ENCODE results near the gene MTCL1.

DNA sequence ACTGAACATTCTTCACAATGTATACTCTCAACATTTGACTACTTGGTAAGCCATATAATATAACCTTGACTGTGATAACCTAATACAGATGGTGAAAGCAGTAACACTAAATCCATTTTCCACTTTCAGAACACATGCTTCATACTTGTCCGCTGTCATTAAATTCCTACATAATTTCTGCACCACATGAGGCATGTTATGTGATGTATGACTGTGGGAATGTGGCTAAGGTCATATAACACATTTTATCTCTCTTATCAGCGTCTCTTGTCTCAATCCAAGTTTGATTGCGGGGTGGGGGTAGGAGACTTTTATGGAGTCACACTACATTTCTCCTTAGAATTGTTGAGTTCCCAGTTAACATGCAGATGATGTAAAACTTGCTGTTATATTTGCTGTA is 110.9 kb downstream of the MTCL1 start:
- TF ChIP-seq, protein P1, sequence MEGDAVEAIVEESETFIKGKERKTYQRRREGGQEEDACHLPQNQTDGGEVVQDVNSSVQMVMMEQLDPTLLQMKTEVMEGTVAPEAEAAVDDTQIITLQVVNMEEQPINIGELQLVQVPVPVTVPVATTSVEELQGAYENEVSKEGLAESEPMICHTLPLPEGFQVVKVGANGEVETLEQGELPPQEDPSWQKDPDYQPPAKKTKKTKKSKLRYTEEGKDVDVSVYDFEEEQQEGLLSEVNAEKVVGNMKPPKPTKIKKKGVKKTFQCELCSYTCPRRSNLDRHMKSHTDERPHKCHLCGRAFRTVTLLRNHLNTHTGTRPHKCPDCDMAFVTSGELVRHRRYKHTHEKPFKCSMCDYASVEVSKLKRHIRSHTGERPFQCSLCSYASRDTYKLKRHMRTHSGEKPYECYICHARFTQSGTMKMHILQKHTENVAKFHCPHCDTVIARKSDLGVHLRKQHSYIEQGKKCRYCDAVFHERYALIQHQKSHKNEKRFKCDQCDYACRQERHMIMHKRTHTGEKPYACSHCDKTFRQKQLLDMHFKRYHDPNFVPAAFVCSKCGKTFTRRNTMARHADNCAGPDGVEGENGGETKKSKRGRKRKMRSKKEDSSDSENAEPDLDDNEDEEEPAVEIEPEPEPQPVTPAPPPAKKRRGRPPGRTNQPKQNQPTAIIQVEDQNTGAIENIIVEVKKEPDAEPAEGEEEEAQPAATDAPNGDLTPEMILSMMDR (IDR thresholded peaks at IDR 0.05) = no peak
- no peak for TF ChIP-seq SIN3A (IDR thresholded peaks at IDR 0.05; ENCODE audit: borderline replicate concordance, insufficient read depth, low read depth, low read length)
